ENCODE results near the gene AMACR.

The AMACR gene

DNA sequence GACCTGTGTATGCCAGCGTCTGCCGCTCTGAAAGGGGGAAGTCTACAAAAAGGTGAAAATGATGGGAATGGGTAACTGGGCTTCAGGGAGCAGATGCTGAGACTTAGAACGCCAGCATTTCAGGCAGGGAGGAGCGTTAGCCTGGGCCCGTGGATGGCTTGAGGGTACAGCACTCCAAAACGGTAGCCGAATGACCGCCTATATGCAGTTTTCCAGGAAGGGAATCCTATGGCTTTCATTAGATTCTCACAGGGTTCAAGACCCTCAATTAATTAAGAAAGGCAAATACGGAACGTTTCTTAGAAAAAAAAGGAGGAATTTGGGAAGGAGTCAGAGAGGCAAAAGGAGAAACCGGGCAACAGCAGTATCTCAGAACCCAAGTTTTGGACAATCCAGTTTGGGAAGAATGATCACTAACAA, 639 bp downstream of the AMACR start:
- no peak for DNase-seq (ENCODE audit: low read depth in 2 of 2)

DNA sequence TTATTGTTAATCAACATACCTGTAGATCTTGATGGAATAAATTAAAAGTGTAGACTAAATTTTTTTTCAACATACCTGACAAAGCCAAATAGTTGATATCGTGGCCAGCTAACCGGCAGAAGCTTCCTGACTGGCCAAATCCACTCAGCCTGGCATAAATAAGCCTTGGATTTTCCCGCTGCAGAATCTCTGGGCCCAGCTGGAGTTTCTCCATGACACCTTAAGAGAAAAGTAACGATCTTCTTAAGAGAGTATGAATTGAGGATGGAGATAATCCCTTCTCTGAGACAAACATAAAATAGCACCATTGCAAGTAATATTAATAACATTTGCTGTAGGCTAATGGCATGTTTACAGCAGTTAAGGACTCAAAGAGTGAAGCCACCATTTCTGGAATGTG, 2.2 kb downstream of the AMACR start:
- DNase-seq (ENCODE audit: low read depth in 2 of 2): no peak

DNA sequence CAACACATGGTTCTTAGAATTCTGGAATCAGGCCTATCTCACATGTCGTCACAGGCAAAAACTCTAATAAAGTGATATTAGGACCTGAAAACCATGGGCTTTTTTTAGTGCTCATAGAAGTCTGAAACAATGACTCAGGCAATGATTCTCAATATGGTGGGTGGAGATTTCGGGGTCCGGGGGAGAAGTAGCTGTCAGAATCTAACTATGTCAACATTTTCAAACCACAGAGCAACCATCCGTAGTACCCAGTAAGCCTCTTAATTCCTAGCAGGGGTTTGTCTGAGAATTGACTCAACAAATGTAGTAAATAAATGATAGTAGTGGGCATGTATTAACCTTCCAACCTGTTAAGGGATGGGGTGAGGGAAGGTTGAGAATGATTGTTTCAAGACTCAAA, 2.6 kb downstream of the AMACR start:
- no peak for DNase-seq (ENCODE audit: low read depth in 2 of 2)

GRCh38 chr5:34003941-34004340, 3.9 kb downstream of the AMACR start:
- DNase-seq (ENCODE audit: low read depth in 2 of 2): no peak

DNA sequence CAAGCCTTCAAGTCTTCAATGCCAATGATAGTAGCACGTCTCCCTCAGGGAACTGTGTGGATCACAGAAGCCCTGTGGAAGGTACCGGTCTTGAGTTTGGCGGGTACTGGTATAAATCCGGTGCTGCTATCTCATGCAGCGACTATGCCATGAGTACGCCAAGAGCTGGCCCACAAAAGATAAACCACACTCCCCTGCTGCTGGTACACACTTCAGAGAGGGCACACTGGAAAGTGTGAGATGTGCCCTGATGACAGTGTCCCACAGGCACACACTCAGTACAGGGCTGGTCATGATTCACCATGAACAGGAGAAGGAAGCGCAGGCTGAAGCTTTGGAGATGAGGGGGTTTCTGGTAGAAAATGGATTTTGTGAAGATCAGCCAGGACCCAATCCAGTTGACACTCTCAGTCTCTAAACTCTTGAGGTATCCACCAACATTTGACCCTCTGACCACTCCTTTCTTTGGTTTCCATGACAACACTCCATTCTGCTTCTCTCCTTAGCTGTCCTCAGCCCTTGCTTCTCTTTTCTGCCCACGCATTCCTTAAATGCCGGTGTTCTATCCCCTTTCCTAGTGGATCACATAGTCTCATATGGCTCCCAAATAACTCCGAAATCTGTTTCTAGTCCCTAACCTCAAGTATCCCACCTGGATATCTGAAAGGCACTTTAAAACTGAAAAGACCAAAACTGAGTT, 5.1 kb downstream of the AMACR start:
- DNase-seq (ENCODE audit: low read depth in 2 of 2): no peak

DNA sequence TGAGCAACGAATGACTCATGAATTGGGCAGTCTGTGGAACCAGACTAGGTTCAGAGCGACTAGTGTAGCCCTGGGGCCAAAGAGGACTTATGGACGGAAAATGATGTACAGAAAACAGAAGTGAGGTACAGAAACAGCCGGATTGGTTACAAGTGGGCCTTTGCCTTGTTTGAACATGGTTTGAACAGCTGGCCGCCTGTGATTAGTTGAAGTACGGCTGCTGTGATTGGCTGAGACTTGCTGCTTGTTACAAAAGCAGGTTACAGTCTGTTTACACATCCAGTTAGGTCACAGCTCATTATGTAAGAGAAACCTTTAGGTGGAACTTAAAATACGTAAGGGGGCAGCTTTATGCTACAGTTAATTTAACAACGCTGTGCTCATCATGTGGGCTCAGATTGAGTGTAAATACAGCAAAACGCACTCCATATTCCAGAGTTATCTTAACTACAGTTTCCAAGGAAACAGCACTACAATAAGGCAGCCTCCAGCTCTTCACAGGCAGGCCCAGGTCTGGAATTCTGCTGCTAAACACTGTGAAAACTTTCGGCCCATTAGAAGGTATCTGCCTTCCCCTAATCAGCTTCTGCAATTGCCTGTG, 6.5 kb downstream of the AMACR start:
- no peak for DNase-seq (ENCODE audit: low read depth in 2 of 2)

GRCh38 chr5:33999978-34000377, 7.9 kb downstream of the AMACR start:
- DNase-seq (ENCODE audit: low read depth in 2 of 2): no peak

- no peak for DNase-seq (ENCODE audit: low read depth in 2 of 2)
Observed at GRCh38 chr5:33997331-33997983, 10.4 kb downstream of the AMACR start.

- DNase-seq (ENCODE audit: low read depth in 2 of 2): no peak
Observed at GRCh38 chr5:33995865-33996264, 12.0 kb downstream of the AMACR start.

DNA sequence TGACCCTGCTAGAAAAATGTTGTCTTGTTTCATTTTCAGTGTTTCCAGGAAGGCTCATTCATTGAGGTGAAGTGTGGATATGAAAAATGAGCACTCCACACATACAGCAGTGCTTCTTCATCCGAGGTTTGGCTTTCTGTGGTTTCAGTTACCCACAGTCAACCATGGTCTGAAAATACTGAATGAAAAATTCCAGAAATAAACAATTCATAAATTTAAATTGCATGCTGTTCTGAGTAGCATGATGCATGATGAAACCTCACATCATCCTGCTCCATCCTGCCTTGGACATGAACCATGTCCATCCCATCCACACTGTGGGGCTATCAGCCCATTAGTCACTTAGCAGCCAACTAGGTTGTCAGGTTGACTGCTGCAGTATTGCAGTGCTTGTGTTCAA, 13.0 kb downstream of the AMACR start:
- no peak for DNase-seq (ENCODE audit: low read depth in 2 of 2)

DNA sequence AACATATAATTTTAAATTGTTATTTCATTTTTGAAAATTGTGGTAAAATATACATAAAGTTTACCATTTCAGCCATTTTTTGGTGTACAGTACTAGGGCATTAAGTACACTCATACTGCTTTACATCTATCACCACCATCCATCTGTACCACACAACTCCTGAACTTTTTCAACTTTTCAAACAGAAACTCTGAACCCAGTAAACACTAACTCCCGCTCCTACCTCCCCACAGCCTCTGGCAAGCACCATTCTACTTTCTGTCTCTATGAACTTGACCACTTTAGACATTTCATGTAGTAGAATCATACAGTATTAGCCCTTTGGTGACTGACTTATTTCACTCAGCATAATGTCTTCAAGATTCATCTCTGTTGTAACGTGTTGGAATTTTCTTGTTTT, 15.0 kb downstream of the AMACR start:
- no peak for DNase-seq (ENCODE audit: low read depth in 2 of 2)

GRCh38 chr5:33985447-33985846, 22.4 kb downstream of the AMACR start:
- no peak for DNase-seq (ENCODE audit: low read depth in 2 of 2)

- DNase-seq (ENCODE audit: low read depth in 2 of 2): no peak
Observed at GRCh38 chr5:33984671-33985124, 23.2 kb downstream of the AMACR start, which contains the start of gene SLC45A2. Gene SLC45A2, minus strand, starts transcription at chr5:33984693. Its CDS starts 110 bp downstream, at chr5:33984583.

DNA sequence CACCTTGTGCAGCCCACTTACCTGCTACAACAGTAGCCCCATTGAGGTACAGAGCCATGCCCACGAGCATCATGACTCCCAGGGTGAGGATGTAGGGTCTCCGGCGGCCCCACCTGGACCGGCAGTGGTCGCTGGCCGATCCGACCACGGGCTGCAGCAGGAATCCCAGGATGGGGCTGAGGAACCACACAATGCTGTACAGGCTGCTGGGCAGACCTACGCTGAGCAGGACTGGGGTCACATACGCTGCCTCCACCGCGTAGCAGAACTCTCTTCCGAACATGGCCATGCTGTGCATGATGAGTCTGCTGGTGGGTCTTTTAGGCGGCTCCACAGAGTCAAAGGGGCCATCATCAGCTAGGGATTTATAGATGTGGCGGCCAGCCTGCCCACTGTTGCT, 23.7 kb downstream of the AMACR start:
- no peak for DNase-seq (ENCODE audit: low read depth in 2 of 2)

GRCh38 chr5:33981408-33982162, 26.3 kb downstream of the AMACR start:
- no peak for DNase-seq (ENCODE audit: low read depth in 2 of 2)

GRCh38 chr5:33980030-33980429, 27.8 kb downstream of the AMACR start:
- no peak for DNase-seq (ENCODE audit: low read depth in 2 of 2)

DNA sequence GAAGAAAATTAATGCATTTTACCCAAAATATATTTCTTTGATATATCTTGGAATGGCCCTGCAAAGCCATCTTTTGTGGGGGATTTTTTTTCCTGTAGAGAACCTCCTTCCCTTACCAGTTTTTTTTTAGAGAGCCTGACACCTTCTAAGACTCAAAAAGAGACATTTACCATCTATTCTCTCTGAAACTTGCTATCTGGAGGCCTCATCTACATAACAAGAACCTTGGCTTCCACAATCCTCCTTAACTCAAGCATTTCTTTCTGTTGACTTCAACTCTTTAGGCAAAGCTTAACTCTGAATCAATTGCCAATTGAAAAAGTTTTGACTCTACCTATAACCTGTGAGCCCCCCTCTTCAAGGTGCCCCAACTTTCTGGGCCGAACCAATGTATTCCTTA, 29.5 kb downstream of the AMACR start:
- DNase-seq (ENCODE audit: low read depth in 2 of 2): no peak

- DNase-seq (ENCODE audit: low read depth in 2 of 2): no peak
Observed at GRCh38 chr5:33976307-33976706, 31.5 kb downstream of the AMACR start.

DNA sequence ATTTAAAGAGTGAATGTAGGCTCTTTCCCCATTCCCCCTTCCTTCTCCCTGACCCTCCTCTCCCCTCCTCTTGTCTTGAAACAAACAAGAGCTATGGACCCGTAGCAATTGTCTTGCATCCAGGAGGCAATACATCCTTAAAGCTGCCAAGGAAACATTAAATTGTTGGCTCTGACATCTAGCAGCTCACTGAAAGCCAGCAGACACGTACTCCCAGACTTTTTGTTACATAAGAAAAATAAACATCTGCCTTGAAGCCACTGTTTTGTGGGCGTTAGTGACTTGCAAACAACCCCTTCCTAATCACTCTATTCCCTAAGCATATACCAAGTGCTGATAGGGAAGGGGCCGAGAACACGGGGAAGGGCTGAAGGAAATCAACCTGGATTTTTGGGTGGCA, 32.0 kb downstream of the AMACR start:
- no peak for DNase-seq (ENCODE audit: low read depth in 2 of 2)

DNA sequence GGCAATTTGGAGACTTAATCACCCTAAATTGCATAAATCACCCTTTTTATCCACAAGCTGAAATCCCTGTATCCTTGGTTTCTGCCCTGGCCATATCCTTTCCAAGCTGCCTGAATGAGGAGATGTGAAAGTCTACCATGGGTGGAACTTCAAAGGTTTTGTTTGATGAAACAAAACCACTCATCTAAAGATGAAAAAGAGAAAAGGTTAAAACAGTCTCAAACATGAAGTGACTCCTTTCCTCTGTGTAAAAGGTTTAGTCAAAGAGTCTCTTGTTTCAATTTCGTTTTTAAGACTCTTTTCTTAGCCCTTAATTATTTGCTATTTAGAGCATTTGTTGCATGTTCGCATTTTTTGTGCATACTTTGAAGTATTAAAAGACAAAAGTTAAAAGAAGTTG, 34.6 kb downstream of the AMACR start:
- DNase-seq (ENCODE audit: low read depth in 2 of 2): no peak

- no peak for DNase-seq (ENCODE audit: low read depth in 2 of 2)
Observed at GRCh38 chr5:33969572-33970452, 38.0 kb downstream of the AMACR start.
